GM23248 (cell line): ENCODE measurements around the gene ONECUT2.

ENCODE experiments used
- EZH2 ChIP-seq: fragments of 200-600 bp; sonication (generic); IDR thresholded peaks from 2 replicates; pipeline ENCODE4 v1.6.1; 2018; ENCODE audit warnings: antibody characterized with exemption, mild to moderate bottlenecking; ENCODE audit not compliant: insufficient read depth, poor library complexity, severe bottlenecking
- EZH2phosphoT487 ChIP-seq: fragments of 200-600 bp; sonication (generic); IDR thresholded peaks from 2 replicates; pipeline ENCODE4 v1.6.1; 2018; ENCODE audit warnings: antibody characterized with exemption, moderate library complexity, mild to moderate bottlenecking, low read depth; ENCODE audit not compliant: insufficient read depth

DNA sequence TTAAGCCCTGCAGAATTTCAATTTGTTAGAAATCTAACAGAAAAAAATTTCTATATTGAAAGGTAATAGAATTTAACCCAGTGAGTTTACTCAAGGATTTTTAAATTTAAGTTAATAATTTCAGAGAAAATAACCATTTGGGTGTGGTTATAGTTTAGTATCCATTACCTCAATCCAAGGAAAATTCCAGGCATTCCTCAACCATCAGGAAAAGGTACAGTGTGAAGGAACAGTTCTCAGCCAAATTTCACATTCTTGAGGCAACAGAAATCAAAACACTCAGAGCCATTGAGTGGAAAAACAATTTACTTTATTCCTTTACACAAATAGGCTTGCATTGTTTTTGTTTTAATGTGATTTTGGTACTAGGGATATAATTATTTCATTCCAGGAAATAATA lies 45.6 kb downstream of the ONECUT2 start:
- no peak for TF ChIP-seq EZH2
- TF ChIP-seq EZH2phosphoT487, result no peak
